Breast epithelium (tissue), 4 donors: Measurements from ENCODE around the gene SEC23B. TPM values are rescaled to one million over a fixed set of nuclear protein-coding genes. Genes with fewer than 3 reads are reported as not detected.

Experiments used
- DNase-seq, 2 donors: peaks; one replicate each; pipeline ENCODE4 v3.0.0-alpha.2; 2019; ENCODE audit warnings: low spot score in 2 of 2
- H3K27ac ChIP-seq, 2 donors: fragments of 200-600 bp; sonication (generic) in 1 of 2; one replicate each; pipeline ENCODE4 v1.5.1; 2016 to 2019; ENCODE audit warnings: mild to moderate bottlenecking in 1 of 2
- H3K27me3 ChIP-seq, 2 donors: fragments of 200-600 bp; sonication (generic) in 1 of 2; one replicate each; pipeline versions ENCODE4 v1.5.1 to v1.6.0; 2017 to 2019; ENCODE audit warnings: control low read depth in 1 of 2, mild to moderate bottlenecking in 1 of 2
- H3K36me3 ChIP-seq: fragments of 200-600 bp; one replicate; pipeline ENCODE4 v1.5.1; 2019
- H3K4me1 ChIP-seq, 2 donors: fragments of 200-600 bp; sonication (generic); one replicate each; pipeline ENCODE4 v1.5.1; 2016 to 2019; ENCODE audit warnings: control low read depth in 1 of 2
- H3K4me3 ChIP-seq, 3 donors: fragments of 200-600 bp; sonication (generic); 1 replicate in 2 of 3; 2 replicates in 1 of 3; pipeline ENCODE4 v1.5.1; 2016 to 2019; ENCODE audit warnings: mild to moderate bottlenecking in 3 of 3, moderate library complexity in 2 of 3
- H3K9me3 ChIP-seq, 2 donors: fragments of 200-600 bp; sonication (generic) in 1 of 2; one replicate each; pipeline ENCODE4 v1.5.1; 2016 to 2019; ENCODE audit warnings: control low read depth in 1 of 2
- POLR2A ChIP-seq: fragments of 450-650 bp; IDR thresholded peaks from one replicate; pipeline ENCODE4 v1.6.1; 2016; ENCODE audit warnings: antibody characterized with exemption, mild to moderate bottlenecking, moderate library complexity
- POLR2AphosphoS5 ChIP-seq, 3 donors: sonication (generic); formaldehyde crosslinking; IDR thresholded peaks; one replicate each; pipeline ENCODE4 v1.6.1; 2017; ENCODE audit warnings: antibody characterized with exemption in 3 of 3
- intact Hi-C: fragments of 100-400 bp; cut with DNase I; formaldehyde crosslinking; loops from one replicate; pipeline ENCODE4 v1.15.1; 2023; ENCODE audit warnings: low total_unique reads
- total RNA-seq, 3 donors: library from RNA; depleted of rRNA; stranded (reverse); fragments of >200 nt; gene quantifications; one replicate each; pipeline ENCODE4 v1.1.0, GENCODE V29; 2016
- TF ChIP-seq, protein P1 (sequence below), 3 donors: fragments of 450-650 bp; IDR thresholded peaks; one replicate each; pipeline ENCODE4 v1.5.1; 2016 to 2017; ENCODE audit warnings: antibody characterized with exemption in 3 of 3, mild to moderate bottlenecking in 3 of 3, moderate library complexity in 3 of 3

SEC23B gene
- total RNA-seq, 3 donors from 2014 or later = 27.0 to 57.7 (median 52.8) TPM

DNA sequence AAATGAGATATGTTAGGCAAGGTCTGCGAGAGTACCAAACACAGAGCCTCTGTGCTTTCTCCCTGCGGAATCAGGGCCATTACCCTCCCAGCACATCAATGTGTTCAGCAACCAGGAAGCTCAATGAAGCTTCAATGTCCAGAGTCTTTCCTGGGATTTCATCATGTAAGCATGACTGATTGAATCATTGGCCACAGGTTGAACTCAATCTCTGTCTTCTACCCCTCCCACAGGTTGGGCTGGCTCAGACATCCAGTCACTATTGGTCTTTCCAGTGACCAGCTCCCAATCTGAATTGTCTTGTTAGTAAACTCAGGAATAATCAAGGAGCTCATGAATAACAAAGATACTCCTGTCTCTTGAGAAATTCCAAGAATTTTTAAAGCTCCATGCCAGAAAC, 77.4 kb downstream of the SEC23B start:
- intact Hi-C loops = no loop called here

DNA sequence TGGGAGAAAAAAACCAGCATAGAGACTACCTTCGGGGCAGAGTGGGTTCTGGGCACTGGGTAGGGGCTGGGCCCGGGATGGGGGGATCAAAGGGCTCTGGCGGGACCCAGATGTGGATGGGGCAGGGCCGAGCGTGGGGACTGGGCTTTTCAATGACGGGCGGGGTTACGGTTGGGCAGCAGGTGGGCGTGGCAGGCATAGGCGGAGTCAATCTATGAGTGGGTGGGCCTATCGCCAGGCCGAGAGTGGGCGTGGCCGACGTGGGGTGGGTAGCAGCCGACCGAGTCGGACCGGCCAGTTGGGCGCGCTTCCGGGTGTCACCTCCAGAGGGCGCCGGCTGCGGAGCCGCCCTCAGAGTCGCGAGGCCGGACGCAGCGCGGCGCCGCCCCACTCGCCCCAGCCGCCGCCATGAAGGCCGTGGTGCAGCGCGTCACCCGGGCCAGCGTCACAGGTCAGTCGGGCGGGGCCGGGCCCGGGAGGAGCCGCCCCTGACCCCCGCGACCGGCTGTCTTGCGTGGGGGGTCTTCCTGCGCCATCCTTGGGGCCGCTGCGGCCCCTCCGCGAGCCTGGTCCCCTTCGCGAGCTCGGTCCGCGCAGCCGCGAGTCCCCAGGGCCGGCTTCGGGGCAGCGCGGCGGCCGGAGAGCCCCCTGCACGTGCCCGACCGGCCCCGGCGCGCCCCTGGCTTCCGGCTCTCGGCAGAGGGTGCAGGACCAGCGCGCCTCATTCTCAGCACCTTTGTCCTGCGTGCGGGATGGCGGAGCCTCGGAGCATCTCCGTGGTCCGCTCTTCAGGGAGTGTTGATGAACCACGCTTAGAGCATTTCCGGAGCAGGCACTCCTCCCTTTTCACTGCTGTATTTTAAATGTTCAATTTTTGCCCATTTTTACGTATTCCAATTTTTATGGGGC, 80.2 kb downstream of the SEC23B start, which contains the start of gene DTD1:
Gene DTD1, plus strand, starts transcription at position 390 of the 909 bp plus-strand sequence. Its CDS starts 19 bp downstream, at position 409.
- peak; percentile 83 to 91 for DNase-seq
- Histone ChIP-seq H3K4me1 (no peaks in the 10 kb centered on the region), H3K27me3 (no peaks in the 10 kb centered on the region), H3K27ac (peak within 1 kb of the TSS; percentile 68 to 71), H3K4me3 (peak within 1 kb of the TSS; percentile 70 to 98 (median 81)), H3K9me3 (no peaks in the 10 kb centered on the region), H3K36me3 (no peaks in the 10 kb centered on the region)
- intact Hi-C loops = no loop called here
- TF ChIP-seq POLR2AphosphoS5 (IDR thresholded peaks at IDR 0.05) = no peak
- TF ChIP-seq, protein P1, sequence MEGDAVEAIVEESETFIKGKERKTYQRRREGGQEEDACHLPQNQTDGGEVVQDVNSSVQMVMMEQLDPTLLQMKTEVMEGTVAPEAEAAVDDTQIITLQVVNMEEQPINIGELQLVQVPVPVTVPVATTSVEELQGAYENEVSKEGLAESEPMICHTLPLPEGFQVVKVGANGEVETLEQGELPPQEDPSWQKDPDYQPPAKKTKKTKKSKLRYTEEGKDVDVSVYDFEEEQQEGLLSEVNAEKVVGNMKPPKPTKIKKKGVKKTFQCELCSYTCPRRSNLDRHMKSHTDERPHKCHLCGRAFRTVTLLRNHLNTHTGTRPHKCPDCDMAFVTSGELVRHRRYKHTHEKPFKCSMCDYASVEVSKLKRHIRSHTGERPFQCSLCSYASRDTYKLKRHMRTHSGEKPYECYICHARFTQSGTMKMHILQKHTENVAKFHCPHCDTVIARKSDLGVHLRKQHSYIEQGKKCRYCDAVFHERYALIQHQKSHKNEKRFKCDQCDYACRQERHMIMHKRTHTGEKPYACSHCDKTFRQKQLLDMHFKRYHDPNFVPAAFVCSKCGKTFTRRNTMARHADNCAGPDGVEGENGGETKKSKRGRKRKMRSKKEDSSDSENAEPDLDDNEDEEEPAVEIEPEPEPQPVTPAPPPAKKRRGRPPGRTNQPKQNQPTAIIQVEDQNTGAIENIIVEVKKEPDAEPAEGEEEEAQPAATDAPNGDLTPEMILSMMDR (IDR thresholded peaks at IDR 0.05) = peak in 2 of 3 donors; percentile 33 to 54
- TF ChIP-seq POLR2A = no peak

More for the DNA sequence above, 77.4 kb downstream of the SEC23B start:
- Histone ChIP-seq H3K4me1 (no peaks in the 10 kb centered on the region), H3K9me3 (no peaks in the 10 kb centered on the region), H3K27me3 (no peaks in the 10 kb centered on the region), H3K4me3 (no peak overlapping the region), H3K36me3 (no peaks in the 10 kb centered on the region), H3K27ac (no peak overlapping the region)
- TF ChIP-seq, protein P1 (IDR thresholded peaks at IDR 0.05) = no peak
- TF ChIP-seq POLR2AphosphoS5 (IDR thresholded peaks at IDR 0.05) (no peak), POLR2A (no peak)
- no peak for DNase-seq

DNA sequence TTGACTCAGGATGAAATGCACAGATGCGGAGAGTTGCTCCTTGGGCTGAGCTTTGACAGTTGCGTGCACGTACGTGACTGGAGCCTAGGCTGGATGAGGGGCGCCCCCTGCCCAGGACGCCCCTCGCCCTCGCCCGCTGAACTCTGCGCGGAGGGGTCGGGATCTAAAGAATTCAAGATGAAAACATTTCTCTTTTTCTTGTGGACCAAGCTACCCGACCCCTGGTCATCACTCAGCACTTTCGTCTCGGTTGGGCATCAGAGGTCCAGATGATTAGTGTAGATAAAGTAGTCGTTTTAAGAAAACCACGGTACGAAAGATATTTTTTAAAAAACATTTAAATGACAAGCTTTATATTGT, 80.8 kb downstream of the SEC23B start:
- Histone ChIP-seq H3K27me3 (no peaks in the 10 kb centered on the region), H3K4me3 (peak overlapping the region; percentile 70 to 98 (median 81)), H3K27ac (peak overlapping the region; percentile 68 to 71), H3K4me1 (no peaks in the 10 kb centered on the region), H3K9me3 (no peaks in the 10 kb centered on the region), H3K36me3 (no peaks in the 10 kb centered on the region)
- no peak for DNase-seq
- no peak for TF ChIP-seq POLR2A
- no peak for TF ChIP-seq POLR2AphosphoS5 (IDR thresholded peaks at IDR 0.05)
- TF ChIP-seq, protein P1 (IDR thresholded peaks at IDR 0.05) = no peak
- intact Hi-C loops = no loop called here

DNA sequence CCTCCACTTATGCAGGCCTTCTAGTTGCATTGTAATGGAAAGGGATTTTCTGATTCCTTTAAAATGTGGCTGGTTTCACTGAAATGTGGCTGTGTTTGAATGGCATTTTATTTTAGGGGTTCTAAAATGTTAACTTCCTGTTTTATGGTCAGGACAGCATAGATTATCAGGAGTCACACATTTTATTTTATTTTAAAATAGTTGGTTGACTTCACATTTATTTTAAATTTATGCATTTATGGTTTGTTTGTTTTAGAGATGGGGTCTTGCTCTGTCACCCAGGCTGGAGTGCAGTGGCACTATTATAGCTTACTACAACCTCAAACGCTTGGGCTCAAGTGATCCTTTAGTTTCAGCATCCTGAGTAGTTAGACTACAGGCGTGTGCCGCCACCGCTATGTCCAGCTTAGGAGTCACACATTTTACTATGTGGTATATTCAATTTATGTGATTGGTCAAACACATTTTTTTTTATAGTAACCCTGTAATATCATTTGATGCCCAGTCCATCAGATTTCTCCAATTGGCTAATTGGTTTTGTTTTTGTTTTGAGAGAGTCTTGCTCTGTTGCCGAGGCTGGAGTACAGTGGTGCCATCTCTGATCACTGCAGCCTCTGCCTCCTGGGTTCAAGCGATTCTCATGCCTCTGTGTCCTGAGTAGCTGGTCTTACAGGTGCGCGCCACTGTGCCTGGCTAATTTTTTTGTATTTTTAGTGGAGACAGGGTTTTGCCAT, 82.4 kb downstream of the SEC23B start:
- Histone ChIP-seq H3K27ac (no peak overlapping the region), H3K4me1 (no peaks in the 10 kb centered on the region), H3K36me3 (no peaks in the 10 kb centered on the region), H3K4me3 (no peak overlapping the region), H3K27me3 (no peaks in the 10 kb centered on the region), H3K9me3 (no peaks in the 10 kb centered on the region)
- TF ChIP-seq POLR2AphosphoS5 (IDR thresholded peaks at IDR 0.05) = no peak
- TF ChIP-seq, protein P1 (IDR thresholded peaks at IDR 0.05) = no peak
- TF ChIP-seq POLR2A = no peak
- no peak for DNase-seq
- intact Hi-C loops = no loop called here

DNA sequence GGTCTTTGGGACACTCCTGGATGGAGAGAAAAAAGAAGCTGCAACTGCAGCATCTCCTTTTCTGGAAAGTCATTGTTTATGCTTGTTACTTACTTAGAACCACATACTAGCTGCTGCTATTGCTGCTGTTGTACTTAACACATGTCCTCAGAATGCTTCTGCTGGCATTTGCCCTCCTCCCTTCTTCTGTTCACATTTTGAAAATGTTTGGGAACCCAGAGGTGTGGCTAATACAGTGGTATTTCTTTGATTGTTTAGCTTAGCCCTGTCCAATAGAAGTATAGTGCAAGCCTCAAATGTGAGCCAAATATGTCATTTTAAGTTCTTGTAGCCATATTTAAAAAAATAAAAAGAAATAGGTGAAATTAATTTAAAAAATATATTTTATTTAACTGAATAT, 88.5 kb downstream of the SEC23B start:
- no peak overlapping the region for H3K4me3 ChIP-seq
- no peaks in the 10 kb centered on the region for H3K36me3 ChIP-seq
- no peaks in the 10 kb centered on the region for H3K9me3 ChIP-seq
- H3K4me1 ChIP-seq = no peaks in the 10 kb centered on the region
- no peaks in the 10 kb centered on the region for H3K27me3 ChIP-seq
- intact Hi-C loops = no loop called here
- DNase-seq = no peak
- TF ChIP-seq POLR2AphosphoS5 (IDR thresholded peaks at IDR 0.05) = no peak
- TF ChIP-seq, protein P1 (IDR thresholded peaks at IDR 0.05) = no peak
- no peak for TF ChIP-seq POLR2A
- no peak overlapping the region for H3K27ac ChIP-seq
